ENCODE measurements around the gene FADS1. TPM values are rescaled to one million over a fixed set of nuclear protein-coding genes. Genes with fewer than 3 reads are reported as not detected.

The FADS1 gene
- total RNA-seq (2014; rRNA removed; shearing (Covaris generic)): 46.7 and 61.5 TPM in 2 replicates

GRCh38 chr11:61816736-61817455, at the start of gene FADS1:
TSS of gene FADS1 (minus strand) at chr11:61817003. CDS start at chr11:61816929, 74 bp downstream.
- H3K27ac ChIP-seq: peak within 1 kb of the TSS; percentile 73
- H3K27me3 ChIP-seq (replicated peaks): no peaks in the 10 kb centered on the region
- peaks cover 22% of the 10 kb centered on the region for H3K36me3 ChIP-seq
- H3K4me1 ChIP-seq (replicated peaks): peaks cover 28% of the 10 kb centered on the region
- peak; percentile 95 to 99 for DNase-seq (ENCODE audit: low read depth in 1 of 2, low spot score in 2 of 2)
- peak within 1 kb of the TSS; percentile 59 for H3K4me3 ChIP-seq
- H3K9me3 ChIP-seq (replicated peaks): no peaks in the 10 kb centered on the region

GRCh38 chr11:61866231-61866957, 49.6 kb upstream of the FADS1 start:
- H3K36me3 ChIP-seq: no peaks in the 10 kb centered on the region
- H3K9me3 ChIP-seq (replicated peaks): no peaks in the 10 kb centered on the region
- H3K4me3 ChIP-seq: no peak overlapping the region
- peaks cover 5% of the 10 kb centered on the region for H3K4me1 ChIP-seq (replicated peaks)
- DNase-seq (ENCODE audit: low read depth in 1 of 2, low spot score in 2 of 2): no peak
- H3K27me3 ChIP-seq (replicated peaks): no peaks in the 10 kb centered on the region
- no peak overlapping the region for H3K27ac ChIP-seq

- H3K4me1 ChIP-seq (replicated peaks): no peaks in the 10 kb centered on the region
- no peaks in the 10 kb centered on the region for H3K36me3 ChIP-seq
- H3K27ac ChIP-seq: no peak overlapping the region
- no peaks in the 10 kb centered on the region for H3K27me3 ChIP-seq (replicated peaks)
- no peaks in the 10 kb centered on the region for H3K9me3 ChIP-seq (replicated peaks)
- H3K4me3 ChIP-seq: no peak overlapping the region
- DNase-seq (ENCODE audit: low read depth in 1 of 2, low spot score in 2 of 2): no peak
These were observed 48.3 kb upstream of the FADS1 start for GRCh38 chr11:61864814-61865775.

- Histone ChIP-seq H3K36me3 (no peaks in the 10 kb centered on the region), H3K4me1 (replicated peaks) (no peaks in the 10 kb centered on the region), H3K4me3 (no peak overlapping the region), H3K9me3 (replicated peaks) (no peaks in the 10 kb centered on the region), H3K27ac (no peak overlapping the region), H3K27me3 (replicated peaks) (no peaks in the 10 kb centered on the region)
- DNase-seq (ENCODE audit: low read depth in 1 of 2, low spot score in 2 of 2): no peak
These were observed 46.8 kb upstream of the FADS1 start for GRCh38 chr11:61863548-61864081.

GRCh38 chr11:61862714-61863547, 46.1 kb upstream of the FADS1 start:
- Histone ChIP-seq H3K9me3 (replicated peaks) (no peaks in the 10 kb centered on the region), H3K4me1 (replicated peaks) (no peaks in the 10 kb centered on the region), H3K27me3 (replicated peaks) (no peaks in the 10 kb centered on the region), H3K36me3 (no peaks in the 10 kb centered on the region), H3K27ac (no peak overlapping the region), H3K4me3 (no peak overlapping the region)
- no peak for DNase-seq (ENCODE audit: low read depth in 1 of 2, low spot score in 2 of 2)

- no peaks in the 10 kb centered on the region for H3K36me3 ChIP-seq
- no peak for DNase-seq (ENCODE audit: low read depth in 1 of 2, low spot score in 2 of 2)
These were observed 44.8 kb upstream of the FADS1 start for GRCh38 chr11:61861634-61862033.

GRCh38 chr11:61860054-61860903, 43.5 kb upstream of the FADS1 start:
- H3K4me3 ChIP-seq: no peak overlapping the region
- no peaks in the 10 kb centered on the region for H3K9me3 ChIP-seq (replicated peaks)
- no peak for DNase-seq (ENCODE audit: low read depth in 1 of 2, low spot score in 2 of 2)
- no peak overlapping the region for H3K27ac ChIP-seq
- no peaks in the 10 kb centered on the region for H3K36me3 ChIP-seq
- H3K4me1 ChIP-seq (replicated peaks): no peaks in the 10 kb centered on the region
- H3K27me3 ChIP-seq (replicated peaks): no peaks in the 10 kb centered on the region

More at GRCh38 chr11:61861634-61862033, 44.8 kb upstream of the FADS1 start:
- H3K4me3 ChIP-seq: no peak overlapping the region
- no peaks in the 10 kb centered on the region for H3K4me1 ChIP-seq (replicated peaks)
- H3K27ac ChIP-seq: no peak overlapping the region
- H3K9me3 ChIP-seq (replicated peaks): no peaks in the 10 kb centered on the region
- no peaks in the 10 kb centered on the region for H3K27me3 ChIP-seq (replicated peaks)

- Histone ChIP-seq H3K4me1 (replicated peaks) (no peaks in the 10 kb centered on the region), H3K9me3 (replicated peaks) (no peaks in the 10 kb centered on the region), H3K27ac (no peak overlapping the region), H3K4me3 (no peak overlapping the region), H3K36me3 (no peaks in the 10 kb centered on the region), H3K27me3 (replicated peaks) (no peaks in the 10 kb centered on the region)
- no peak for DNase-seq (ENCODE audit: low read depth in 1 of 2, low spot score in 2 of 2)
These were observed 39.3 kb upstream of the FADS1 start for GRCh38 chr11:61855939-61856680.

- no peaks in the 10 kb centered on the region for H3K4me1 ChIP-seq (replicated peaks)
- H3K9me3 ChIP-seq (replicated peaks): no peaks in the 10 kb centered on the region
- H3K27me3 ChIP-seq (replicated peaks): no peaks in the 10 kb centered on the region
- H3K36me3 ChIP-seq: no peaks in the 10 kb centered on the region
- no peak overlapping the region for H3K4me3 ChIP-seq
- H3K27ac ChIP-seq: no peak overlapping the region
- no peak for DNase-seq (ENCODE audit: low read depth in 1 of 2, low spot score in 2 of 2)
These were observed 38.3 kb upstream of the FADS1 start for GRCh38 chr11:61854966-61855714.

- no peaks in the 10 kb centered on the region for H3K4me1 ChIP-seq (replicated peaks)
- H3K27me3 ChIP-seq (replicated peaks): no peaks in the 10 kb centered on the region
- no peaks in the 10 kb centered on the region for H3K36me3 ChIP-seq
These were observed 37.5 kb upstream of the FADS1 start for GRCh38 chr11:61854206-61854895.

More at GRCh38 chr11:61854206-61854895, 37.5 kb upstream of the FADS1 start:
- Histone ChIP-seq H3K9me3 (replicated peaks) (no peaks in the 10 kb centered on the region), H3K27ac (no peak overlapping the region), H3K4me3 (no peak overlapping the region)
- DNase-seq (ENCODE audit: low read depth in 1 of 2, low spot score in 2 of 2): no peak
